Mesangial cell (primary cell): ENCODE measurements around the gene CYP3A4. TPM values are rescaled to one million over a fixed set of nuclear protein-coding genes. Genes with fewer than 3 reads are reported as not detected.

ENCODE experiments used
- total RNA-seq: library from RNA; depleted of rRNA; stranded (reverse); fragments of >200 nt; gene quantifications from 2 replicates; pipeline ENCODE4 v1.2.3, GENCODE V29; 2015

CYP3A4 gene
- total RNA-seq = under 0.01 TPM in 1 of 2 replicates, not detected in the other

GRCh38 chr7:99784007-99784406 is at the start of gene CYP3A4:
Gene CYP3A4, minus strand, starts transcription at chr7:99784184. Its CDS starts 103 bp downstream, at chr7:99784081.

DNA sequence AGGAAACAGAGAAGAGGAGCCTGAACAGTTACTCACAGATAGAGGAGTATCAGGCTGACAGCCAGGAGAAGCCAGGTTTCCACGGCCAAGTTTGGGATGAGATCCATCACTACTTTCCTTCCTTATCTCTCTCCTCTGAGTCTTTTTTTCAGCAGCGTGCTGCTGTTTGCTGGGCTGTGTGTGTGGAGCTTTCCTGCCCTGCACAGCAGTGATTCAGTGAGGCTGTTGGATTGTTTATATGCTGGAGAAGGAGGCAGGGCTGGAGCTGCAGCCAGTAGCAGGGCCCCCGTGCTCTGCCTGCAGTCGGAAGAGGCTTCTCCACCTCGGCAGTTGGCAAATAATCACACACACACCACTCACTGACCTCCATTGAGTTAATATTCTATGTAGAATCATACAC is 49.0 kb downstream of the CYP3A4 start, which contains the start of gene CYP3A7:
CYP3A7 (minus strand) TSS at position 210 of the 400 bp plus-strand sequence; CDS start at position 107, 103 bp downstream.

Other genes starting within 250 kb of the CYP3A4 start
- gene FAM200A, start 232.1 kb downstream of the CYP3A4 start, total RNA-seq = 2.6 and 3.9 TPM in 2 replicates
- 48.9 and 53.7 TPM in 2 replicates for gene ZNF655, start 225.5 kb downstream of the CYP3A4 start, total RNA-seq
- 0.51 and 0.65 TPM in 2 replicates for gene TMEM225B, start 185.9 kb downstream of the CYP3A4 start, total RNA-seq
- gene ZSCAN25, start 167.2 kb downstream of the CYP3A4 start, total RNA-seq = 7.3 and 8.4 TPM in 2 replicates
- 0.16 and 3.4 TPM in 2 replicates for gene CYP3A5, start 104.2 kb downstream of the CYP3A4 start, total RNA-seq
- gene CYP3A7, start 49.0 kb downstream of the CYP3A4 start, total RNA-seq = not detected in 2 replicates
- gene CYP3A43, start 43.8 kb upstream of the CYP3A4 start, total RNA-seq = not detected in 2 replicates
- not detected in 2 replicates for gene OR2AE1, start 92.8 kb upstream of the CYP3A4 start, total RNA-seq
- 11.1 and 22.4 TPM in 2 replicates for gene TRIM4, start 135.3 kb upstream of the CYP3A4 start, total RNA-seq
- gene GJC3, start 145.4 kb upstream of the CYP3A4 start, total RNA-seq = not detected in 2 replicates
- gene AZGP1, start 191.8 kb upstream of the CYP3A4 start, total RNA-seq = 0.49 TPM in 1 of 2 replicates, not detected in the other
- 9.5 and 22.1 TPM in 2 replicates for gene ZKSCAN1, start 231.4 kb upstream of the CYP3A4 start, total RNA-seq